ENCODE results near the gene FKBP4. TPM values are rescaled to one million over a fixed set of nuclear protein-coding genes. Genes with fewer than 3 reads are reported as not detected.

FKBP4 gene, protein sequence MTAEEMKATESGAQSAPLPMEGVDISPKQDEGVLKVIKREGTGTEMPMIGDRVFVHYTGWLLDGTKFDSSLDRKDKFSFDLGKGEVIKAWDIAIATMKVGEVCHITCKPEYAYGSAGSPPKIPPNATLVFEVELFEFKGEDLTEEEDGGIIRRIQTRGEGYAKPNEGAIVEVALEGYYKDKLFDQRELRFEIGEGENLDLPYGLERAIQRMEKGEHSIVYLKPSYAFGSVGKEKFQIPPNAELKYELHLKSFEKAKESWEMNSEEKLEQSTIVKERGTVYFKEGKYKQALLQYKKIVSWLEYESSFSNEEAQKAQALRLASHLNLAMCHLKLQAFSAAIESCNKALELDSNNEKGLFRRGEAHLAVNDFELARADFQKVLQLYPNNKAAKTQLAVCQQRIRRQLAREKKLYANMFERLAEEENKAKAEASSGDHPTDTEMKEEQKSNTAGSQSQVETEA
- total RNA-seq, result 10 to 100 TPM; 19.1 to 62.8 (median 29.8) TPM

DNA sequence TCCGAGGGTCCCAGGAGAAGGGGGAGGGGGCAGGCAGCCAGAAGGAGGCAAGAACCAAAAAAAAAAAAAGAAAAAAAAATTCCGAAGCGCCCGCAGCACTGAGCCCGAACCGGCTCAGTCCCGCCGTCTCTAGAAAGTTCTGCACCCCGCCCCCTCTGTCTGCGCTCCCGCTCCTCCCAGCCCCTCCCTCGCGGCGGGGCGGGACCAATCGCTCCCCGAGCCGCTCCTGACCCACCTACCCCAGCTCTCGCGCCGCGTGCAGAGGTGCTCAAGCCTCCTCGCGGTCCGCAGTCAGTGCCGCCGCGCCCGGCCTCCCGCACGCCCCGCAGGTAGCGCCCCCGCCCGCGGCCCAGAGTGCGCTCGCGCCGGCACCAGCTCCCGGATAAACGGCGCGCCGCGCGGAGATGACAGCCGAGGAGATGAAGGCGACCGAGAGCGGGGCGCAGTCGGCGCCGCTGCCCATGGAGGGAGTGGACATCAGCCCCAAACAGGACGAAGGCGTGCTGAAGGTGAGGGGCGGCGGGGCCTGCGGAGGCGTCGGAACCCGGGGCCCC is at the start of gene FKBP4:
Gene FKBP4, plus strand, starts transcription at position 235 of the 554 bp plus-strand sequence. Its CDS starts 170 bp downstream, at position 405.
- TF ChIP-seq POLR2A (IDR thresholded peaks at IDR 0.05) (peak in 2 of 4 donors; percentile 75 to 83), POLR2AphosphoS5 (IDR thresholded peaks at IDR 0.05) (peak; percentile 12 to 91), EP300 (IDR thresholded peaks at IDR 0.05) (no peak)
- TF ChIP-seq, protein P1, sequence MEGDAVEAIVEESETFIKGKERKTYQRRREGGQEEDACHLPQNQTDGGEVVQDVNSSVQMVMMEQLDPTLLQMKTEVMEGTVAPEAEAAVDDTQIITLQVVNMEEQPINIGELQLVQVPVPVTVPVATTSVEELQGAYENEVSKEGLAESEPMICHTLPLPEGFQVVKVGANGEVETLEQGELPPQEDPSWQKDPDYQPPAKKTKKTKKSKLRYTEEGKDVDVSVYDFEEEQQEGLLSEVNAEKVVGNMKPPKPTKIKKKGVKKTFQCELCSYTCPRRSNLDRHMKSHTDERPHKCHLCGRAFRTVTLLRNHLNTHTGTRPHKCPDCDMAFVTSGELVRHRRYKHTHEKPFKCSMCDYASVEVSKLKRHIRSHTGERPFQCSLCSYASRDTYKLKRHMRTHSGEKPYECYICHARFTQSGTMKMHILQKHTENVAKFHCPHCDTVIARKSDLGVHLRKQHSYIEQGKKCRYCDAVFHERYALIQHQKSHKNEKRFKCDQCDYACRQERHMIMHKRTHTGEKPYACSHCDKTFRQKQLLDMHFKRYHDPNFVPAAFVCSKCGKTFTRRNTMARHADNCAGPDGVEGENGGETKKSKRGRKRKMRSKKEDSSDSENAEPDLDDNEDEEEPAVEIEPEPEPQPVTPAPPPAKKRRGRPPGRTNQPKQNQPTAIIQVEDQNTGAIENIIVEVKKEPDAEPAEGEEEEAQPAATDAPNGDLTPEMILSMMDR (IDR thresholded peaks at IDR 0.05), result peak in 1 of 6 experiments; percentile 11
- Histone ChIP-seq H3K9me3 (no peaks in the 10 kb centered on the region), H3K4me1 (peaks cover 18 to 29% (median 25%) of the 10 kb centered on the region in 4 donors), H3K27me3 (no peaks in the 10 kb centered on the region), H3K27ac (peak within 1 kb of the TSS; percentile 73 to 93 (median 79)), H3K4me3 (peak within 1 kb of the TSS; percentile 73 to 94 (median 80)), H3K36me3 (peaks cover 8 to 25% (median 14%) of the 10 kb centered on the region in 4 donors)
- DNase-seq (peak; percentile 95 to 97), ATAC-seq (ENCODE audit: low FRiP score in 2 of 2) (peak; percentile 95 to 96)
- WGBS, 2 donors, result 0 to 1% methylated on average over 34 to 48 of the region's 63 CpGs

DNA sequence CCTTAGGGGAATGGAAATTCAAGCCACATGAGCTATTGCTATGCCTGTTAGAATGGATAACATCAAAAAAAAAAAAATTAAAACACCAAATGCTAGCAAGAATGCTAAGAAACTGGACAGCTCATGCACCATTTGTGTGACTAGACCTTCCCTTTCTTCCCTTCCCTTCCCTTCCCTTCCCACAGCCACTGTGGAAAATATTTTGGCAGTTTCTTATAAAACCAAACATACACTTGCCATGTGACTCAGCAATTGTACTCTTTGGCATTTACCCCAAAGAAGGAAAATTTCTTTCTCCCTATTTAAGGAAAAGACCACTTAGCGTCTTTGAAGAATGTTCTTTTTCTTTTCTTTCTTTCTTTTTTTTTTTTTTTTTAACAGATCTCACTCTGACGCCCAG is 49.1 kb upstream of the FKBP4 start:
- Histone ChIP-seq H3K4me1 (no peaks in the 10 kb centered on the region), H3K36me3 (no peaks in the 10 kb centered on the region), H3K9me3 (no peaks in the 10 kb centered on the region), H3K4me3 (no peak overlapping the region), H3K27ac (no peak overlapping the region), H3K27me3 (no peaks in the 10 kb centered on the region)
- no peak for TF ChIP-seq POLR2AphosphoS5 (IDR thresholded peaks at IDR 0.05)
- TF ChIP-seq, protein P1 (IDR thresholded peaks at IDR 0.05), result no peak
- no peak for TF ChIP-seq POLR2A (IDR thresholded peaks at IDR 0.05)
- TF ChIP-seq EP300 (IDR thresholded peaks at IDR 0.05), result no peak
- DNase-seq (no peak), ATAC-seq (ENCODE audit: low FRiP score in 2 of 2) (no peak)
- WGBS, 2 donors, result 49 to 59% methylated on average over 2 of the region's 2 CpGs

DNA sequence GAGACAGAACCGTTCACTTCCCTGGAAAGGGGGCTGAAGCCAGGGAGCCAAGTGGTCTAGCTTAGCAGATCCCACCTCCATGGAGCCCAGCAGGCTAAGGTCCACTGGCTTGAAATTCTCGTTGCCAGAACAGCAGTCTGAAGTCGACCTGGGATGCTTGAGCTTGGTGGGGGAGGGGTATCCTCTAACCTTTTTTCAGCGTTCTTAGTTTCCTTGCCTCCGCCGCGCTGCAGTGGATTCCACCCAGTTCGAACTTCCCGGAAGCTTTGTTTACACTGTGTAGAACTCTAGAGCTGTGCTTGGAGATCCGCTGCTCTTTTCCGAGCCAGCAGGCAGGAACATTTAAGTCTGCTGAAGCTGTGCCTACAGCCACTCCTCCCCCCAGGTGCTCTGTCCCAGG is 45.2 kb upstream of the FKBP4 start:
- ATAC-seq (ENCODE audit: low FRiP score in 2 of 2), result no peak

DNA sequence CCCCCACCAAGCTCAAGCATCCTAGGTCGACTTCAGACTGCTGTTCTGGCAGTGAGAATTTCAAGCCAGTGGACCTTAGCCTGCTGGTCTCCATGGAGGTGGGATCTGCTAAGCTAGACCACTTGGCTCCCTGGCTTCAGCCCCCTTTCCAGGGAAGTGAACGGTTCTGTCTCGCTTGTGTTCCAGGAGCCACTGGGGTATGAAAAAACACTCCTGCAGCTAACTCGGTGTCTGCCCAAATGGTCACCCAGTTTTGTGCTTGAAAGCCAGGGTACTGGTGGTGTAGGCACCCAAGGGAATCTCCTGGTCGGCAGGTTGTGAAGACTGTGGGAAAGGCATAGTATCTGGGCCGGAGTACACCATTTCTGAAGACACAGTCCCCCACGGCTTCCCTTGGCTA is 44.6 kb upstream of the FKBP4 start:
- DNase-seq, result no peak
- Histone ChIP-seq H3K9me3 (no peaks in the 10 kb centered on the region), H3K27ac (no peak overlapping the region), H3K4me3 (no peak overlapping the region), H3K36me3 (no peaks in the 10 kb centered on the region), H3K27me3 (no peaks in the 10 kb centered on the region), H3K4me1 (peaks cover 0 to 8% (median 0%) of the 10 kb centered on the region in 4 donors)
- TF ChIP-seq POLR2AphosphoS5 (IDR thresholded peaks at IDR 0.05) (no peak), POLR2A (IDR thresholded peaks at IDR 0.05) (no peak), EP300 (IDR thresholded peaks at IDR 0.05) (no peak)
- TF ChIP-seq, protein P1 (IDR thresholded peaks at IDR 0.05), result no peak
- WGBS, 2 donors, result 61 to 64% methylated on average over 7 of the region's 7 CpGs
- ATAC-seq (ENCODE audit: low FRiP score in 2 of 2), result no peak

More for the DNA sequence above, 45.2 kb upstream of the FKBP4 start:
- WGBS, 2 donors, result 45 to 48% methylated on average over 11 of the region's 11 CpGs
- Histone ChIP-seq H3K27ac (no peak overlapping the region), H3K4me3 (no peak overlapping the region), H3K9me3 (no peaks in the 10 kb centered on the region), H3K36me3 (no peaks in the 10 kb centered on the region), H3K4me1 (peaks cover 0 to 8% (median 0%) of the 10 kb centered on the region in 4 donors), H3K27me3 (no peaks in the 10 kb centered on the region)
- no peak for DNase-seq
- TF ChIP-seq, protein P1 (IDR thresholded peaks at IDR 0.05), result no peak
- TF ChIP-seq EP300 (IDR thresholded peaks at IDR 0.05), result no peak
- TF ChIP-seq POLR2A (IDR thresholded peaks at IDR 0.05), result no peak

Measured in upper lobe of left lung (tissue), 6 donors.